Measurements from ENCODE around the gene PARVA.

PARVA gene

DNA sequence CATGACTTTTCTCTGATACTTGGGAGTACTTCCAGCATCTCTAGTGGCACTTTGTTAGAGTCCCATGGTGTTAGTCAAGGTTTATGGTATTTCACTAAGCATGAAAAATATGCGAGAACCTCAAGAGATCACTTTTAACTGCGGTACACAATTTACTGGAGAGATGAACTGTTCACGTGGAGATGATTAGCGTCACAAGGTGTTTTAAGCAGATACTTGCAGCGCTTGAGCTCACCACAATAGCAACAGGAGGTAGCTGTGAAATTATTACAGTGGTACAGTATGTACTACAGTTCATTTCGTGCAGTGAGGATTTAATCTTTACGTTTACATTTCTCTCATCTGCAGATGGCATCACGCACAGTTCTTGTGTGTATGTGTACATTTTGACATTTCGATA is 4.5 kb downstream of the PARVA start:
- TF ChIP-seq CTCF (IDR thresholded peaks at IDR 0.05), result no peak
- no peak overlapping the region for H3K4me3 ChIP-seq (ENCODE audit: low read depth in 1 of 2, low read length in 1 of 2)

DNA sequence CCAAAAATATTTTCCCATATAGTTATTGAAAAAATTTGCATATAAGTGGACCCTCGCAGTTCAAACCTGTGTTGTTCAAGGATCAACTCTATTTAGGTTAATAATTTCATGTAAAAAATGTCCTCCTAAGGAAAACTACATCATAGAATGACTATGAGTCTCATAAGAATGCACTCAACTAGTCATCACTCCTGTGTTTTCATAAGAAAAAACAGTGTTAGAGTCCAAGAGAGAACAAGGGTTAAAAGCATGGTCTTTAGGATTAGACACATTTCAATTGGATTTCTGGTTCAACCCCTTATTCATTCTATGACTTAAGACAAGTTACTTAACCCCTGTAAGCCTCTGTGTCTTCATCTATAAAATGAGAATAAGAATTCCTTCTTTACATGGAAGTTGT is 5.1 kb downstream of the PARVA start:
- no peak for TF ChIP-seq CTCF (IDR thresholded peaks at IDR 0.05)
- Histone ChIP-seq H3K9me3 (no peaks in the 10 kb centered on the region), H3K27ac (no peak overlapping the region), H3K27me3 (peaks cover 57% of the 10 kb centered on the region), H3K36me3 (no peaks in the 10 kb centered on the region), H3K4me3 (ENCODE audit: low read depth in 1 of 2, low read length in 1 of 2) (no peak overlapping the region), H3K4me1 (ENCODE audit: control insufficient read depth in 1 of 2, insufficient read depth in 1 of 2, low read depth in 1 of 2, low read length in 1 of 2) (no peaks in the 10 kb centered on the region)

More for the DNA sequence above, 4.5 kb downstream of the PARVA start:
- no peaks in the 10 kb centered on the region for H3K4me1 ChIP-seq (ENCODE audit: control insufficient read depth in 1 of 2, insufficient read depth in 1 of 2, low read depth in 1 of 2, low read length in 1 of 2)
- no peaks in the 10 kb centered on the region for H3K36me3 ChIP-seq
- H3K27ac ChIP-seq, result no peak overlapping the region
- H3K27me3 ChIP-seq, result peaks cover 62% of the 10 kb centered on the region
- no peaks in the 10 kb centered on the region for H3K9me3 ChIP-seq

DNA sequence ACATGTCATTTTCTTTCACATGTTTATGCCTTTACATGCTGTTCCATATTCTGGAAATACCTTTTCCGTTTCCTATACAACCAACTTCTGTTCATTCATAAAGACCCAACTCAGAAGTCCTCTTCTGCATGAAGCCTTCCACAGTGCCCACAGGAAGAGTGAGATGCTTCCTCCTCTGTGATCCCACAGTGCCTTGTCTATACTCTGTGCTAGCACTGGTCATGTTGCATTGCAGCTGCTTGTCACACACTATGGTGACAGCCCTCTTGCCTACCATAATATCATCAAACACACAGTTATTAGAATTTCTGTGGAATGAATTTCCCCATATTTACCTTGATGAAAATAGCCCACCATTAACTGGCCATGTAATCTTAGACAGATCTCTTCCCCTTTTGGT is 8.9 kb downstream of the PARVA start:
- Histone ChIP-seq H3K27ac (no peak overlapping the region), H3K27me3 (peaks cover 33% of the 10 kb centered on the region), H3K9me3 (no peaks in the 10 kb centered on the region), H3K4me1 (ENCODE audit: control insufficient read depth in 1 of 2, insufficient read depth in 1 of 2, low read depth in 1 of 2, low read length in 1 of 2) (no peaks in the 10 kb centered on the region), H3K4me3 (ENCODE audit: low read depth in 1 of 2, low read length in 1 of 2) (no peak overlapping the region), H3K36me3 (no peaks in the 10 kb centered on the region)
- TF ChIP-seq CTCF (IDR thresholded peaks at IDR 0.05), result no peak

DNA sequence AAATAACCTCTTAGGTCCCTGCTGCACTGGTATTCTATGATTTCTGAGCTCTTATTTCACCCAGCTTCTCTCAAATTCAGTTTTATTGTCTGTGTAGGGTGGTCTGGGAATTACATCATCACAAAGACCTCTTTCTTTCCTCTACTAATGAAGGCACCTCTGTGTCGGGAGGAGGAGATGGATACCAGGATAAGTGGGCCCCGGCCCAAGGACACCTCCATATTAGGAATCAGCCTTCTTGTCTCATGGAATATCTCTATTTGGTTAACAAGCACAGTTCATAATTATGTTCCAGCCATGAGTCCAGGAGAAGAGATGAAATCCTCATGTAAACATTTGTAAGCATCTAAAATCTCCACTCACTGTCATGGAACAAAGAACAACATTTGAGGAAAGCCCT is 9.4 kb downstream of the PARVA start:
- Histone ChIP-seq H3K9me3 (no peaks in the 10 kb centered on the region), H3K4me1 (ENCODE audit: control insufficient read depth in 1 of 2, insufficient read depth in 1 of 2, low read depth in 1 of 2, low read length in 1 of 2) (no peaks in the 10 kb centered on the region), H3K36me3 (no peaks in the 10 kb centered on the region), H3K27me3 (peaks cover 32% of the 10 kb centered on the region), H3K27ac (no peak overlapping the region), H3K4me3 (ENCODE audit: low read depth in 1 of 2, low read length in 1 of 2) (no peak overlapping the region)
- no peak for TF ChIP-seq CTCF (IDR thresholded peaks at IDR 0.05)

DNA sequence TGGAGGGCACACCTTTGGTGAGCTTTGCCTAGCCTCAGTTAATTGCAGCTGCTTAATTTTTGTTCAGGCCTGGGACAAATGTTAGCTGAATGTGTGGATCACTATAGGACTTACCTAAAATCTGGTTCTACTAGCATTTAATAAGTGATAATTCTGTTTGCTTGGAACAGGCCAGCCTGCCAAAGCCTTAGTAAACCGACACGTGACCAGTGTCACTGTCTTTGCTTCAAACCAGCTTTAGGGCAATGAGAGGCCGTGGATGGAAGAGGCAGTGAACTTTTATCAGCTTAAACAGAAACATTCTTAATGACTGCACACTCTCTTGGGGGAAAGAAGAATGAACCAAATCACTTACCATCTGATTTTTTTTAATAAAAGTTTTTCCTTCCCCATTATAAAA is 10.8 kb downstream of the PARVA start:
- H3K9me3 ChIP-seq, result no peaks in the 10 kb centered on the region
- H3K4me3 ChIP-seq (ENCODE audit: low read depth in 1 of 2, low read length in 1 of 2), result no peak overlapping the region
- H3K27ac ChIP-seq, result no peak overlapping the region
- H3K27me3 ChIP-seq, result peaks cover 24% of the 10 kb centered on the region
- TF ChIP-seq CTCF (IDR thresholded peaks at IDR 0.05), result no peak
- no peaks in the 10 kb centered on the region for H3K36me3 ChIP-seq
- no peaks in the 10 kb centered on the region for H3K4me1 ChIP-seq (ENCODE audit: control insufficient read depth in 1 of 2, insufficient read depth in 1 of 2, low read depth in 1 of 2, low read length in 1 of 2)
